CD4-positive, alpha-beta T cell treated with Interleukin-2 at 100 ng/mL for 4 hours (primary cell): Measurements from ENCODE around the gene SPINK4.

Experiments
- DNase-seq: peaks from one replicate; pipeline ENCODE4 v3.0.0-alpha.2; 2020; ENCODE audit warnings: low spot score

The SPINK4 gene

GRCh38 chr9:33257276-33257675 lies 17.3 kb downstream of the SPINK4 start:
- no peak for DNase-seq

- no peak for DNase-seq
Measured at GRCh38 chr9:33260372-33260771, 20.4 kb downstream of the SPINK4 start.

- peak; percentile 14 for DNase-seq
Measured at GRCh38 chr9:33263131-33264002, 23.4 kb downstream of the SPINK4 start.

GRCh38 chr9:33264003-33264472 lies 24.1 kb downstream of the SPINK4 start:
- DNase-seq: peak; percentile 17

- peak; percentile 100 for DNase-seq
Measured at GRCh38 chr9:33264473-33265177, 24.7 kb downstream of the SPINK4 start, which contains the start of the genes BAG1 and CHMP5. Gene BAG1, minus strand, starts transcription at chr9:33264708. Gene CHMP5, plus strand, starts transcription at chr9:33265049. Its CDS starts 30 bp downstream, at chr9:33265079.

- no peak for DNase-seq
Measured at GRCh38 chr9:33265211-33265865, 25.4 kb downstream of the SPINK4 start.

- no peak for DNase-seq
Measured at GRCh38 chr9:33267151-33267767, 27.3 kb downstream of the SPINK4 start.

- no peak for DNase-seq
Measured at GRCh38 chr9:33270146-33270545, 30.2 kb downstream of the SPINK4 start.

GRCh38 chr9:33272061-33272460 lies 32.1 kb downstream of the SPINK4 start:
- DNase-seq: no peak

- DNase-seq: no peak
Measured at GRCh38 chr9:33273266-33273971, 33.5 kb downstream of the SPINK4 start.

GRCh38 chr9:33273972-33274328 lies 34.0 kb downstream of the SPINK4 start:
- DNase-seq: no peak

GRCh38 chr9:33277484-33277883 lies 37.5 kb downstream of the SPINK4 start:
- DNase-seq: no peak

- DNase-seq: no peak
Measured at GRCh38 chr9:33285502-33285901, 45.5 kb downstream of the SPINK4 start.

- peak; percentile 76 for DNase-seq
Measured at GRCh38 chr9:33287087-33287490, 47.1 kb downstream of the SPINK4 start.

GRCh38 chr9:33288235-33288634 lies 48.3 kb downstream of the SPINK4 start:
- DNase-seq: no peak

GRCh38 chr9:33288828-33289483 lies 49.0 kb downstream of the SPINK4 start:
- DNase-seq: no peak

GRCh38 chr9:33289496-33289895 lies 49.5 kb downstream of the SPINK4 start:
- DNase-seq: peak; percentile 7

- DNase-seq: no peak
Measured at GRCh38 chr9:33289936-33290246, 49.9 kb downstream of the SPINK4 start.

GRCh38 chr9:33290247-33291030 lies 50.5 kb downstream of the SPINK4 start, which contains the start of gene NFX1:
Gene NFX1, plus strand, starts transcription at chr9:33290516. Its CDS starts 57 bp downstream, at chr9:33290573.
- peak; percentile 98 for DNase-seq

GRCh38 chr9:33291031-33291397 lies 51.0 kb downstream of the SPINK4 start:
- no peak for DNase-seq
